GM12878 (cell line): ENCODE measurements around the gene SLC4A5. TPM values are rescaled to one million over a fixed set of nuclear protein-coding genes. Genes with fewer than 3 reads are reported as not detected.

Experiments used
- ATAC-seq: fragments of 200-7000 bp; cut with Tn5 transposase; 3 replicates; pipeline ENCODE4 v1.9.1; 2020; ENCODE audit warnings: mild to moderate bottlenecking, moderate library complexity
- BruUV-seq: library from RNA; stranded (reverse); fragments of 400-500 nt; replicated peaks from 2 replicates; lab custom pipeline; 2021; lab: Mats Ljungman, UMichigan
- CTCF ChIA-PET: fragments of 300-600 bp; sonication (Branson Sonifier 250); formaldehyde crosslinking; extraction: SDS; loops from one replicate; lab custom pipeline; 2021; ENCODE audit warnings: inconsistent platforms; lab: Yijun Ruan, JAX
- POLR2A ChIA-PET: fragments of 350-600 bp; formaldehyde crosslinking; extraction: SDS; loops from one replicate; lab custom pipeline; 2021; ENCODE audit warnings: inconsistent platforms; lab: Charles Lee
- RAD21 ChIA-PET: fragments of 300-600 bp; sonication (Branson Sonifier 250); formaldehyde crosslinking; loops from one replicate; lab custom pipeline; 2023; ENCODE audit warnings: antibody characterized with exemption; ENCODE audit not compliant: unreplicated experiment; lab: Charles Lee
- SMC1A ChIA-PET: fragments of 300-600 bp; sonication (Branson Sonifier 250); formaldehyde crosslinking; loops from one replicate; lab custom pipeline; 2023; ENCODE audit not compliant: unreplicated experiment, uncharacterized antibody; lab: Charles Lee
- DNase-seq: peaks from one replicate; pipeline ENCODE4 v3.0.0-alpha.2; 2011; ENCODE audit warnings: low read depth, low spot score
- FAIRE-seq: peaks from 3 replicates; lab custom pipeline; 2011; peaks lifted over from hg19 to GRCh38; lab: Jason Lieb, UNC
- H2AFZ ChIP-seq: 2 replicates; pipeline ENCODE4 v1.6.0; 2011; ENCODE audit warnings: low read depth, low read length, control low read depth; ENCODE audit not compliant: control insufficient read depth
- H3K27ac ChIP-seq: 2 replicates; pipeline ENCODE4 v1.5.1; 2011; ENCODE audit warnings: control low read depth; ENCODE audit not compliant: control insufficient read depth, insufficient read depth
- H3K27me3 ChIP-seq, 2 experiments: replicated peaks in 1 of 2; 2 replicates each; pipeline versions ENCODE4 v1.6.0 to v1.6.1; 2011; ENCODE audit warnings: low read length in 1 of 2; ENCODE audit not compliant: control insufficient read depth in 2 of 2, insufficient read depth in 2 of 2
- H3K36me3 ChIP-seq, 2 experiments: 2 replicates each; pipeline ENCODE4 v1.5.1; 2011; ENCODE audit warnings: low read length in 1 of 2; ENCODE audit not compliant: control insufficient read depth in 2 of 2, insufficient read depth in 2 of 2
- H3K4me1 ChIP-seq: 2 replicates; pipeline ENCODE4 v1.6.1; 2011; ENCODE audit warnings: mild to moderate bottlenecking, low read length, moderate library complexity, mixed read lengths; ENCODE audit not compliant: control insufficient read depth, insufficient read depth
- H3K4me2 ChIP-seq: 2 replicates; pipeline ENCODE4 v1.6.0; 2011; ENCODE audit warnings: control low read depth; ENCODE audit not compliant: control insufficient read depth, insufficient read depth
- H3K4me3 ChIP-seq: fragments of 200-600 bp; sonication (generic); 2 replicates; pipeline ENCODE4 v1.5.1; 2016
- H3K79me2 ChIP-seq: 2 replicates; pipeline ENCODE4 v1.6.0; 2011; ENCODE audit warnings: low read length; ENCODE audit not compliant: control insufficient read depth, insufficient read depth
- H3K9ac ChIP-seq: 2 replicates; pipeline ENCODE4 v1.8.0; 2011; ENCODE audit warnings: low read length, control low read depth, mixed read lengths; ENCODE audit not compliant: control insufficient read depth, insufficient read depth
- H3K9me3 ChIP-seq: replicated peaks from 3 replicates; pipeline ENCODE4 v1.5.1; 2011; ENCODE audit warnings: mild to moderate bottlenecking, low read length; ENCODE audit not compliant: control insufficient read depth, insufficient read depth
- H4K20me1 ChIP-seq: 2 replicates; pipeline ENCODE4 v1.6.0; 2011; ENCODE audit not compliant: control insufficient read depth, insufficient read depth
- ATF7 ChIP-seq: fragments of 450-650 bp; IDR thresholded peaks from 2 replicates; pipeline ENCODE4 v1.6.1; 2016; ENCODE audit warnings: low read depth, mild to moderate bottlenecking
- BACH1 ChIP-seq: fragments of 450-650 bp; IDR thresholded peaks from 2 replicates; pipeline ENCODE4 v1.6.1; 2017; ENCODE audit warnings: mild to moderate bottlenecking, borderline replicate concordance
- CHD4 ChIP-seq: fragments of 200-600 bp; sonication (generic); IDR thresholded peaks from 2 replicates; pipeline ENCODE4 v1.6.1; 2016; ENCODE audit warnings: mild to moderate bottlenecking
- DPF2 ChIP-seq: fragments of 450-650 bp; IDR thresholded peaks from 2 replicates; pipeline ENCODE4 v1.6.1; 2017; ENCODE audit warnings: mild to moderate bottlenecking
- EZH2 ChIP-seq: IDR thresholded peaks from 2 replicates; pipeline ENCODE4 v1.6.1; 2012; ENCODE audit warnings: low read depth, mild to moderate bottlenecking, control low read depth, inconsistent platforms, low read length, borderline replicate concordance; ENCODE audit not compliant: control insufficient read depth
- GABPA ChIP-seq: IDR thresholded peaks from 2 replicates; pipeline ENCODE4 v1.6.1; 2014; ENCODE audit warnings: antibody characterized with exemption, low read depth, mild to moderate bottlenecking, inconsistent platforms
- HSF1 ChIP-seq: fragments of 150-350 bp; IDR thresholded peaks from 2 replicates; pipeline ENCODE4 v1.6.1; 2014; ENCODE audit warnings: mild to moderate bottlenecking, low read depth, low read length
- MLLT1 ChIP-seq: fragments of 450-650 bp; IDR thresholded peaks from 2 replicates; pipeline ENCODE4 v1.6.1; 2016; ENCODE audit warnings: mild to moderate bottlenecking
- SIX5 ChIP-seq: IDR thresholded peaks from 2 replicates; pipeline ENCODE4 v1.6.1; 2011; ENCODE audit warnings: mild to moderate bottlenecking, low read depth, low read length, moderate library complexity; ENCODE audit not compliant: severe bottlenecking
- SUPT20H ChIP-seq: IDR thresholded peaks from 2 replicates; pipeline ENCODE4 v1.6.1; 2011; ENCODE audit warnings: low read depth, mild to moderate bottlenecking, low read length, moderate library complexity, borderline replicate concordance; ENCODE audit not compliant: control insufficient read depth
- TCF3 ChIP-seq: IDR thresholded peaks from 2 replicates; pipeline ENCODE4 v1.6.1; 2012; ENCODE audit warnings: low read depth, mild to moderate bottlenecking, low read length, borderline replicate concordance; ENCODE audit not compliant: insufficient read depth
- WRNIP1 ChIP-seq: IDR thresholded peaks from 2 replicates; pipeline ENCODE4 v1.6.1; 2011; ENCODE audit warnings: low read depth, low read length, improper control_type of control experiment, borderline replicate concordance
- ZNF592 ChIP-seq: fragments of 450-650 bp; IDR thresholded peaks from 2 replicates; pipeline ENCODE4 v1.6.1; 2017; ENCODE audit warnings: mild to moderate bottlenecking, moderate library complexity
- ZNF622 ChIP-seq: fragments of 450-650 bp; IDR thresholded peaks from 2 replicates; pipeline ENCODE4 v1.6.1; 2017; ENCODE audit warnings: mild to moderate bottlenecking, inconsistent platforms
- WGBS: methylation state at CpG from one replicate; pipeline ENCODE4 v1.1.6; 2016; ENCODE audit warnings: low lambda C conversion rate; ENCODE audit not compliant: insufficient replicate concordance, insufficient coverage; ENCODE audit errors: missing lambda C conversion rate; 5-methylcytosine and 5-hydroxymethylcytosine counted together
- in situ Hi-C: fragments of 300-500 bp; cut with MboI; formaldehyde crosslinking; loops from 9 replicates; pipeline ENCODE4 v1.14.3; 2018; ENCODE audit warnings: mixed read lengths
- intact Hi-C: fragments of 100-400 bp; cut with micrococcal nuclease; formaldehyde crosslinking; loops from one replicate; pipeline ENCODE4 v1.14.2; 2022; ENCODE audit not compliant: unreplicated experiment
- polyA plus RNA-seq, 11 experiments: library from polyadenylated mRNA; depleted of rRNA in 4 of 11; unstranded in 6 of 11; stranded (reverse) in 5 of 11; fragments of >200 nt; fragmentation: Nextera tagmentation in 4 of 11; fragmentation: Illumina TruSeq in 1 of 11; extraction: Ambion mirVana in 4 of 11; extraction: Trizol in 1 of 11; gene quantifications; 1 replicate in 1 of 11; 2 replicates in 10 of 11; pipeline versions ENCODE4 v1.2.1 to v1.2.3, GENCODE V29; 2011 to 2016; ENCODE audit warnings: inconsistent platforms in 2 of 11, missing spikeins in 2 of 11, low read depth in 1 of 11
- total RNA-seq, 4 experiments: library from RNA; depleted of rRNA in 3 of 4; stranded (reverse); fragments of >200 nt in 3 of 4; fragmentation: Illumina TruSeq in 1 of 4; extraction: Trizol in 1 of 4; gene quantifications; 2 replicates each; pipeline versions ENCODE4 v1.2.1 to v1.2.3, GENCODE V29; 2013 to 2021
- TF ChIP-seq, protein P1 (sequence below): IDR thresholded peaks from 2 replicates; pipeline ENCODE4 v1.6.1; 2012; ENCODE audit warnings: low read depth, low read length, improper control_type of control experiment

SLC4A5 gene
- total and polyA plus RNA-seq, 10 of the 15 experiments (the other 5 are each of a cell fraction or from before 2014, with no cell fraction given) = 0.15 to 4.7 (median 1.6) TPM

DNA sequence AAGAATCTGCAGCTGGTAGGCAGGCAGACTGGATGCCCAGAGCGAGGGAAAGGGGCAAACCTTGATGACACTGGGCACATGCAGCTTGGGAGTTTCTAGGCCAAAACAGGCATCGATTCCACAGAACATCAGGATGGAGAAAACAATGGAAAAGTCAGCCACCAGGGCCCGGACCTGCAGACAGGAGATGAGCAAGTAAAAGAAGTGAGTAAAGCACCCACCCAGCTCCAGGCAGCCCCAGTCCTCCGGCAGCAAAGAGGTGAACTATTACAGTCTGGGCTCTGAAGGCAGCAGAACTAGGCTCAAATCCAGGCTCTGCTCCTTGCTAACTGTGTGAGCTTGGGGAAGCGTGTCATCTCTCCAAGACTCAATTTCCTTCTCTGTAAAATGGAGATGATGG lies 108.2 kb downstream of the SLC4A5 start:
- Histone ChIP-seq H4K20me1 (no peaks in the 10 kb centered on the region), H3K4me2 (no peak overlapping the region), H3K36me3 (no peaks in the 10 kb centered on the region), H3K4me3 (no peak overlapping the region), H3K79me2 (no peaks in the 10 kb centered on the region), H2AFZ (no peak overlapping the region), H3K27me3 (no peaks in the 10 kb centered on the region), H3K9me3 (no peaks in the 10 kb centered on the region), H3K4me1 (no peaks in the 10 kb centered on the region), H3K9ac (no peak overlapping the region), H3K27ac (no peak overlapping the region)
- RAD21 ChIA-PET = no interaction called here
- 47% methylated on average over 5 of the region's 5 CpGs for WGBS
- no peak for FAIRE-seq
- no TSS peak for BruUV-seq
- SMC1A ChIA-PET = no interaction called here
- in situ Hi-C loops = no loop called here
- no peak for ATAC-seq
- CTCF ChIA-PET = interaction anchor here (2.1 kb wide), 1 partner anchor 15 kb away, joined by 11 read pairs; no protein-coding TSS in a partner anchor
- no peak for DNase-seq
- POLR2A ChIA-PET = no interaction called here
- intact Hi-C loops = loop anchor here (10.0 kb wide), 1 partner anchor 410 kb away; the partner anchor contains the start of gene STAMBP
- TF ChIP-seq BACH1 (no peak), CHD4 (no peak), MLLT1 (no peak), ZNF592 (no peak), WRNIP1 (no peak), ATF7 (no peak), GABPA (no peak), TCF3 (no peak), HSF1 (no peak), SUPT20H (no peak), ZNF622 (no peak), DPF2 (no peak), SIX5 (no peak), EZH2 (no peak)
- TF ChIP-seq, protein P1, sequence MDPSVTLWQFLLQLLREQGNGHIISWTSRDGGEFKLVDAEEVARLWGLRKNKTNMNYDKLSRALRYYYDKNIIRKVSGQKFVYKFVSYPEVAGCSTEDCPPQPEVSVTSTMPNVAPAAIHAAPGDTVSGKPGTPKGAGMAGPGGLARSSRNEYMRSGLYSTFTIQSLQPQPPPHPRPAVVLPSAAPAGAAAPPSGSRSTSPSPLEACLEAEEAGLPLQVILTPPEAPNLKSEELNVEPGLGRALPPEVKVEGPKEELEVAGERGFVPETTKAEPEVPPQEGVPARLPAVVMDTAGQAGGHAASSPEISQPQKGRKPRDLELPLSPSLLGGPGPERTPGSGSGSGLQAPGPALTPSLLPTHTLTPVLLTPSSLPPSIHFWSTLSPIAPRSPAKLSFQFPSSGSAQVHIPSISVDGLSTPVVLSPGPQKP = no peak
